Fibroblast of skin of abdomen (primary cell): ENCODE measurements around the gene OR7C2.

Experiments used
- DNase-seq: peaks from one replicate; pipeline ENCODE4 v3.0.0-alpha.2; 2013

OR7C2 gene

DNA sequence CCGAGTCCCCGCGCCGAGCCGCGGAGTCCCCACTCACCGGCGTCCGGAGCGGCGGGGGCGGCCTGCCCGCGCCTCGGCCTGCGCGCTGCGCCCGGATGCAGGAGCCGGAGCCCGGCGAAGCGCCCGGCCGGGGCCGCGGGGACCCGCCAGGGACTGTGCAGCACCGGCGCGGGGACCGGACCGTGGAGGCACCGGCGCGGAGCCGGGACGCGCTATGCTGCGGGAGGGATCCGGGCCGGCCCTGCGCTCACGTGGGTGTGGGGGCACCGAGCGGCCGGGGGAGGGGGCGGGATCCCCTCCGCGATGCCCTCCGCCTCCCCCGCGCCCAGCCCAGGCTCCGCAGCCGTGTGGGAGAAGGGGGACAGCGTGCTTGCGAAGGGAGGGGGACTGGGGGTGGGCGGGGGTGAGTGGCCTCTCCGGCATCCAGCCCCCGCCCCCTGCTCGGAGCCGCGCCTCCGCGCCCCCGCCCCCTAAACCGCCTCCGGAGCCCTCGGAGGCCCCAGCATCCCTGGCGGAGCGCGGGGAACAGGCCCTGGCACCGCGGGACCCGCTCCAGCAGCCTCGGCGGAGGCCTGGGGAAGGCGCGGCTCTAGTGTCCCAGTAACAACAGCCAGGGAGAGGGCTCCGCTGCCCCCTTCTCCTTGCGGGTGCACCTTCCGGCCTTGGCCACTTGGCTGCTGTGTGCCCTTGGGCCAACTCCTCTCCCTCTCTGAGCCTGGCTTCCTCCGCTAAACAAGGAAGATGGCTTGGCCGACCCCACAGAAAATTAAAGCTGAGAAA is 38.4 kb downstream of the OR7C2 start, which contains the start of gene SLC1A6:
SLC1A6 (minus strand) TSS at position 389 of the 780 bp plus-strand sequence. CDS start 6,954 bp downstream, outside the sequence.
- no peak for DNase-seq

GRCh38 chr19:14985133-14985532 is 43.8 kb downstream of the OR7C2 start:
- DNase-seq = no peak
